Activated naive CD4-positive, alpha-beta T cell treated with anti-CD3 and anti-CD28 coated beads, Interleukin-2, amount 50 U/mL, for 72 hours (primary cell): Measurements from ENCODE around the gene TMEM245. TPM values are rescaled to one million over a fixed set of nuclear protein-coding genes. Genes with fewer than 3 reads are reported as not detected.

Experiments
- ATAC-seq, 2 donors: fragments of 150-1000 bp; cut with Tn5 transposase; 2 replicates each; pipeline ENCODE4 v1.10.0; 2021; ENCODE audit warnings: mild to moderate bottlenecking in 2 of 2, moderate library complexity in 2 of 2
- DNase-seq, 2 donors: peaks; one replicate each; pipeline ENCODE4 v3.0.0; 2021 to 2022; ENCODE audit warnings: low spot score in 2 of 2
- H3K27ac Mint-ChIP-seq, 2 donors: one replicate each; pipeline ENCODE4 v1.8.0; 2022; ENCODE audit warnings: mild to moderate bottlenecking in 2 of 2, mixed read lengths in 2 of 2
- H3K36me3 Mint-ChIP-seq, 2 donors: one replicate each; pipeline ENCODE4 v1.8.0; 2022; ENCODE audit warnings: mixed read lengths in 2 of 2
- H3K9me3 Mint-ChIP-seq, 2 donors: one replicate each; pipeline ENCODE4 v1.8.0; 2022; ENCODE audit warnings: mixed read lengths in 2 of 2
- total RNA-seq, 2 donors: library from RNA; stranded (reverse); gene quantifications; one replicate each; pipeline ENCODE4 v1.2.3, GENCODE V29; 2022

Gene TMEM245
- total RNA-seq, 2 donors from 2014 or later: 15.7 to 23.5 TPM

DNA sequence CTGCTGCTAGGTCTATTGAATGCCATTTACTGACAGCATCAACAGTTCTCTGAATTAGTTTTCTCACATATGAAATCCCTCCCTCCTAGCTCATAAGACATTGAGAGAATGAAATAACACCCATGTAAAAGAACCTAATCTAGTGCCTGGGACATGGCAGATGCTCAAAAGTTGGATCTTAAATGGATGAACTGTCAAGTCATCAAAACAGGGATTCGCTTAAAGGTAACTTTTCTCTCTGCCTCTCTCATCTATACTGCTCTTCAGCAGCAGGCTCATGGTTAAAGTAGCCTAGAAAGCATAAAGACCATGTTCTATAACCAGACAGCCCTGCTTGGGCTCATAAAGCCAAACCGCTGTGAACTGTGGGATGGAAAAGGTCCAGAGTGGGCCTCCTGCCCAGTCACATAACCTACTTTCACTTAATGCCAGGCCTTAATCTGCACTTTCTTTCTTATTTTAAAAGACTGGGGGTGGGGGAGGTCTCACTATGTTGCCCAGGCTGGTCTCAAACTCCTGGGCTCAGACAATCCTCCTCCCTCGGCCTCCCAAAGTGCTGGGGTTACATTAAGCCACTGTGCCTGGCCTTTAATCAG is 3.7 kb downstream of the TMEM245 start:
- ATAC-seq: no peak
- DNase-seq: no peak
- Mint-ChIP-seq H3K9me3 (no peaks in the 10 kb centered on the region), H3K27ac (no peak overlapping the region), H3K36me3 (peaks cover 21 to 34% of the 10 kb centered on the region in 2 donors)

DNA sequence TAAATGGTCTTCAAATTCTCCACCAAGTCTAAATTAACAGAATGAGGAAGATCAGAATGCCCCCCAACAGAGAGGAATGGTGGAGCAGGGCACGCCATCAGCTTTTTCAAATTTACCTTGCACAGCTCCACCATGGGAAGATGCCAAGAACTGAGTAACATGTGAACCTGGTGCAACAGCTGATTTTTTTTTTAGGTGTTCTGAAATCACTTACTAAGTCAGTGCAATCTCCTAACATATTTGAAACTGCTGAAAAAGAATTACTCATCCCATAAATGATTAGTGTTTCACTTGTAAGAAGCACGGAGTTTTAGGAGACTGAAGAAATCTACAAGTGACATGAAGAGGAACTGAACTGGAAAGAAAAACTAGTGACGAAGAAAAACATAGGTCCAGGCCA is 5.1 kb downstream of the TMEM245 start:
- peak; percentile 11 to 51 for ATAC-seq
- Mint-ChIP-seq H3K9me3 (no peaks in the 10 kb centered on the region), H3K27ac (peak overlapping the region; percentile 41 to 86), H3K36me3 (peaks cover 21 to 34% of the 10 kb centered on the region in 2 donors)
- DNase-seq: no peak

DNA sequence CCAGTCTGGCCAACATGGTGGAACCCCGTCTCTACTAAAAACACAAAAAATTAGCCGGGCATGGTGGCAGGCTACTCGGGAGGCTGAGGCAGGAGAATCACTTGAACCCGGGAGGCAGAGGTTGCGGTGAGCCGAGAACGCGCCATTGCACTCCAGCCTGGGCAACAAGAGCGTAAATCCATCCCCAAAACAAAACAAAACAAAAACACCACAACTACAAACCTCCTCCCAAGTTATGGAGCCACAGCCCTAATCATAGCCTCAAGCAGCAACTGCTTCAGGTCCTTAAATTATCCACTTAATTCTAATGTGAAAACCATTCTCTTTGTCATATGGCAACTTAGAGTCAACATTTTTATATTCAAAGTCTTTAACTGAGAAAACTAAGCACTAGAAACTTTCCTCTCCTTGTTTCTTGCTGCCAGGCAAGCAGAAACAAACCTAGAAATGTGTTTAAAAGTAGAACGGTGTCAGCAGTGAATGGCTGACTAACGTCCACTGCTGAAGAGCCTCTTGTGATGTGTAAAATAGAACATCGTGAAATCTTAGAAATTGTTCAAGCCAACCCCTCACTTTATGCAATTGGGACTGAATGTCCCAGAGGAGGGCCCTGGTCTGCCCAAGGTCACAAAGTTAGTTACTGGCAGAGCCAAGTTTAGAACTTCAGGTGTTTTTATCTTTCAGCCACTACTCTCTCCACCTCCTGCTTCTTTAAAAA is 5.7 kb downstream of the TMEM245 start:
- Mint-ChIP-seq H3K36me3 (peaks cover 20 to 34% of the 10 kb centered on the region in 2 donors), H3K27ac (peak overlapping the region in 1 of 2 donors; percentile 86), H3K9me3 (no peaks in the 10 kb centered on the region)
- ATAC-seq (no peak), DNase-seq (no peak)

DNA sequence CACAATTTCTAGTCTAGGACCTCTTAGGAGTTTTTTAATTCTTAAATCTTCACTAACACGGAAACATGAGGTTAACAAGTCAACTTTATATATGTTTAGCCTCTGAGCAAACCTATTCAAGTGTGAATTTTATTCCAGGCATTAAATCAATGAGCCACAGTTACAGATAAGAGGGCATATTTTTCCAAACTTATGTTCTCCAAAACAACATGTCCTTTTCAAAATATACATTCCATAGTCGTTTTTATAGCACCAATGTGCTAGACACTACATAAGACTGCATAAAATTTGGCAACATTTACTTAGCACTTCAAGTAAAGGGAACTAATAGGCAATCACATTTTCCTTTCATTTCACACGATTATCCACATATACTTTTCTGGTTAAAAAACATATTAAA is 6.5 kb downstream of the TMEM245 start:
- no peak for DNase-seq
- ATAC-seq: no peak
- no peaks in the 10 kb centered on the region for H3K9me3 Mint-ChIP-seq
- H3K36me3 Mint-ChIP-seq: peaks cover 12 to 29% of the 10 kb centered on the region in 2 donors
- no peak overlapping the region for H3K27ac Mint-ChIP-seq

DNA sequence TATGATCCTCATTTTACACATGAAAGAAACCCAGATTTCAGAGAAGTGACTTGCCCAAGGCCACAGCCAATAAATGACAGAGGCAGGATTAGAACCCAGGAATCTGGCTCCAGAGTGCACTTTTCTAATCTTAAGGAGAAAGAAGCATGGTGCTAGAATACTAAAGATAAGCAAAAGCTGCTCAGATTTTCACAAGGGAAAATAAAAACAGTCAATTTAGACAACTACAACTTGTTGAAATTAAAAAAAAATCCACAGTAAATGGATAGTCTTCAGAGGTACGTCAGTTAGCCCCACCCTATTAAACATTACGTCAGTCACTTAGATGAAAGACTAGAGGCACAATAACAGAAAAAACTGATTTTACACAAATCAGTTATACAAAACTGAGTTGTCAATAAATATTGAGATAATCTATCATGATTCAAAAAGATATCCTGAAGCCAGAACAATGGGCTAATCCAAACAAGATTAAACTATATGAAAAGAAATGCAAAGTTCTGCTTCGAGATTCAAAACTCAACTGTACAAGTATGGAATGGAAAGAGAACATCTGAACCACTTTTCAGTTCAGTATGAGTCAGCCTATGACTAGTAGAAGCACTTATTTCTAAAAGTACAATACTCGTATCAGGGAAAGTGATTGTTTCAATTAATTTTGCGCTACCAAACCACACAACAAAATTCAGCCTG is 9.3 kb downstream of the TMEM245 start:
- ATAC-seq (peak; percentile 80 to 81), DNase-seq (no peak)
- Mint-ChIP-seq H3K27ac (peak overlapping the region; percentile 88 to 89), H3K9me3 (no peaks in the 10 kb centered on the region), H3K36me3 (peaks cover 0 to 14% of the 10 kb centered on the region in 2 donors)

DNA sequence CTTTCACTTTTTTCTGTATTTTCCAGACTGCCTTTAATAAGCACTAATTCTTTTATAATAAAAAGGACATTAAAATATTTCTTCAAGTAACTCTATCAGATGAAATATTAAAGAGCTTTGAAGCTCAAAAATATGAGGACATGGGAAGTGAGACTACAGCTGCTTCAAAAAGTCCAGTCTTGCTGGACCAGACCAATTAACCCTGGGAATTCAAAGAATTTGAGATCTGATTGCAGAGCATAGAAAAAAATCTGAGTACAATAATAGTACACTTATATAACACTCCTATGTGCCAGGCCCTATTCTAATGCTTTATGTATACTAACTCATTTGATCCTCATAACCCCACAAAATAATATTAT is 9.8 kb downstream of the TMEM245 start:
- H3K9me3 Mint-ChIP-seq: no peaks in the 10 kb centered on the region
- DNase-seq: no peak
- H3K27ac Mint-ChIP-seq: peak overlapping the region; percentile 88 to 89
- ATAC-seq: no peak
- H3K36me3 Mint-ChIP-seq: peaks cover 0 to 20% of the 10 kb centered on the region in 2 donors

DNA sequence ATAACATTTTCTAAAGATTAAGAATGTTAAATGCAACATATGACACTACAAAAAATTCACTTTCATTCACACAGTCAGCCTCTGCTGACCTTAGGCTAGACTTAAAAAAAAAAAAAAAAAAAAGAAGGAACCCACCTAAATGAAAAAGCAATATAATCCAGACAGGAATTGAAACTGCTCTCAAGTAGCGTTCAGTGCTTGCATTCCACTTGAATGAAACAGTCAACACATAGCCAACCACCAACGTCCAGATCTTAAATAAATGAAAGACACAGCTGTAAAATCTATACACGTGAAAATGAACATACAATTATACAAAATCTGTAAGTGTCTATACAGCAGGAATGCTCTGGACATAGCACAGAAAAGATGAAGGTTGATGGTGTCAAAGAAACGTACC is 11.4 kb downstream of the TMEM245 start:
- Mint-ChIP-seq H3K9me3 (peaks cover 0 to 8% of the 10 kb centered on the region in 2 donors), H3K36me3 (peaks cover 8 to 23% of the 10 kb centered on the region in 2 donors), H3K27ac (peak overlapping the region; percentile 80 to 88)
- DNase-seq (no peak), ATAC-seq (no peak)

DNA sequence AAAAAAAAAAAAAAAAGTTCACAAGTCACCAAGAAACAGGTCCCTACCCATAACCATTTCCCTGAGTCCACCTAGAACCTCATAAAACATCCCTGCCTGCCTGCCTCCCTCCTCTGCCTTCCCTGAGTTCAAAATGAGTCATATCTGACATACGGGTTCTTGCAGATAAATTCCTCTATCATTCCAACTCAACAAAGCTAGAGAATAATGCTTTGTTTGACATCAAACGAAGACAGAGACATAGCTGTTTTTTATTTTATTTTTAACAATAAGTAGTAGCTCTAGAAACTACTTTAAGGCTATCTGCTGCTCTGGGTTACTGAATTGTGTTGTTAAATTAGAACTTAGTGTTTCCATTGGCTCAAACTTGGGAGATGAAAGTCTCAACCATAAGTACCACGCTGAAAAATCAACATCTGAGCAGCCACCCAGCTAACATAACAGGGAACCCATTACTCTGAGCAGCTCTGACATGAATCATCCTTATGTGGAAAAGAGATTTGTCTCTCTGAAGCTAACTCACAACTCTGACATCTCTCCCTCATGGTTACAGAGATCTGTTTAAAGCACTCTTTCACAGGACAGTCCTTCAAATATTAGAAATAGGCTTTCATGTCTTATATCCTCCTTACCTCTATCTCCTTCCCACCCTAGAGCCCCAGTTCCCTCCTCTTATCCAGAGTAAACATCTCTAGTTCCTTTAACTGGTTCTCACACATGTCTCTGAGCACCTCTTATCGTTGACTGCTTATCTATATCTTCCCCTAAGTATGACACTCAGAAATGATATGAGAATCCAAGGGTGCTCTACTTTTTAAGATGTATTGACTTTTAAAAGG is 12.1 kb downstream of the TMEM245 start:
- DNase-seq (no peak), ATAC-seq (peak; percentile 81 to 82)
- Mint-ChIP-seq H3K9me3 (peaks cover 0 to 14% of the 10 kb centered on the region in 2 donors), H3K27ac (peak overlapping the region; percentile 80 to 88), H3K36me3 (peaks cover 10 to 30% of the 10 kb centered on the region in 2 donors)

DNA sequence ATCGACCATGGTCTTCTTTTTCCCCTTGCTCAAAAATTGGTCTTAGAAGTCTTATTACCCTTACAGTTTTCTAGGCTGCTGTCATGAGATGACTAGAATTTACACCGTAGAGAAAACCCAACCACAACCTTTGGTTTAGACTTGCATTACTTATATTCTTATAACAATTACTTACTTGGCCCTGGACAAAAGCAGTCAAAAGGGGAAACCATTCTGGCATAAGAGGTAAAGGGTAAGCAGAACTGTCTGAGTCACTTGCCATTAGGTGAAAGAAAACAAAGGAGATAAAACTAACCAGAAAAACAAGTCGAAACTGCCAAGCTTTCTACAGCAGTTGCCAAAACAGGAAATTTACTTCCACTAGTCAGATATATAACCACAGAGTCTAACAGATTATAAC is 17.9 kb downstream of the TMEM245 start:
- Mint-ChIP-seq H3K9me3 (peaks cover 0 to 14% of the 10 kb centered on the region in 2 donors), H3K36me3 (peaks cover 10 to 45% of the 10 kb centered on the region in 2 donors), H3K27ac (peak overlapping the region; percentile 74 to 96)
- DNase-seq (no peak), ATAC-seq (peak; percentile 89 to 92)

DNA sequence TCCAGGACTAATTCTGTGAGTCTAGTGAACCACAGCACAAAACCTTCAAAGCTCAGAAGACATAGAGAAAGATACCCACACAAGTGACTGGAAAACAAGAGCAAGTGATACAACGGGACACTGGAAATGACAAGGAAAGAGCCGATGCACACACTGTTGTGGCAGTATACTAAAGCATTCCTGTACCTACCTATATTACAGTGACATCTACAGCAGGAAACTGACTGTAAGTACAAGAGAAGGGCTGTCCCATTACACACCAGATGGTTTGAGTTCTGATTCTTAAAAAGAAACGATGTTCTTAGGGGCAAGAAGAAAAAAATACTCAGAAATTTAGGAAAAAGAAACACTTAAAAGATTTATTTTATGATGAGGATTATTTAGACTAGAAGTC is 18.5 kb downstream of the TMEM245 start:
- ATAC-seq (peak; percentile 62 to 63), DNase-seq (no peak)
- Mint-ChIP-seq H3K9me3 (peaks cover 0 to 14% of the 10 kb centered on the region in 2 donors), H3K27ac (peak overlapping the region; percentile 74 to 96), H3K36me3 (peaks cover 10 to 45% of the 10 kb centered on the region in 2 donors)

DNA sequence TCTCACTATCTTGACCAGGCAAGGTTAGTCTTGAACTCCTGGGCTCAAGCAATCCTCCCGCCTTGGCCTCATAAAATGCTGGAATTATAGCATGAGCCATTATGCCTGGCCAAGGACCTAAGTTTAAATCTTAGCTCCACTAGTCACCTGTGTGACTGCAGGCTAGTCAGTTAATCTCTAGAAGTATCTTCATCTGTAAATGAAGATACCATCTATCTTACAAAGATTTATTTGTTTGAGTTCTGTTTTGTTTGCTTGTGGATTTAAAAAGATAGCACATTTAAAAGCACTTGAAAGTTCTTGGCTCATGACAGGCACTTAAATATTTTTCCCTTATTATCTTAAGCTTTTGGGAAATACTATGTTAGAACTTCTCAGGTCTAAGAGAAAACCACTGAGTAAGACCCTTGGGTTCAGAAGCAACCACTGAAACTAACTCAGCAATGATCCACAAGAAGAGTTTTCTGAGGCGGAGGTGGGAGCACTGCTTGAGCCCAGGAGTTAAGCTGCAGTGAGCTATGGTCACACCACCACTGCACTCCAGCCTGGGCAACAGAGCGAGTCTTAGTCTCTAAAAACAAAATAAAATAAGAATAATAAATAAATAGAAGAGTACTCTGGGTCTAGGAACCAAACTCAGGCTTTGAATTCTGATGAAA is 19.1 kb downstream of the TMEM245 start:
- peak overlapping the region; percentile 74 to 96 for H3K27ac Mint-ChIP-seq
- DNase-seq (no peak), ATAC-seq (peak; percentile 16 to 31)
- H3K9me3 Mint-ChIP-seq: peaks cover 0 to 14% of the 10 kb centered on the region in 2 donors
- H3K36me3 Mint-ChIP-seq: peaks cover 10 to 48% of the 10 kb centered on the region in 2 donors

DNA sequence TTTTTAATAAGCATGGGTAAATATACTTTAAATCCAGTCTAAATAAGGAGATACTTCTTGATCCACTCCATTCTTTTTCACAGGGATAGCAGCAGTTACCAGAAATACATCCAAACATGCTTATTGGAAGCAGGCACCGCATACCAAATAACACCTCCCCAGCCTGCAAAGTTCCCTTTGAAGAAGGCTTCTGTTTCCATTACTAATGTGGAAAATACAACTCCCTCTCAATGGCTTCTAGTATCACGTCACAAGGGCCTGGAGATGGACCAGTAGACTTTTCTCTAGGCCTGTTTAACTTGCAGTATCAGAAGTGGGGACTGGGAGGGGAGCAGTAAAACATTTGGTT is 20.8 kb downstream of the TMEM245 start:
- Mint-ChIP-seq H3K36me3 (peaks cover 5 to 42% of the 10 kb centered on the region in 2 donors), H3K9me3 (peaks cover 0 to 11% of the 10 kb centered on the region in 2 donors), H3K27ac (peak overlapping the region; percentile 68 to 73)
- DNase-seq (no peak), ATAC-seq (peak in 1 of 2 donors; percentile 4)

DNA sequence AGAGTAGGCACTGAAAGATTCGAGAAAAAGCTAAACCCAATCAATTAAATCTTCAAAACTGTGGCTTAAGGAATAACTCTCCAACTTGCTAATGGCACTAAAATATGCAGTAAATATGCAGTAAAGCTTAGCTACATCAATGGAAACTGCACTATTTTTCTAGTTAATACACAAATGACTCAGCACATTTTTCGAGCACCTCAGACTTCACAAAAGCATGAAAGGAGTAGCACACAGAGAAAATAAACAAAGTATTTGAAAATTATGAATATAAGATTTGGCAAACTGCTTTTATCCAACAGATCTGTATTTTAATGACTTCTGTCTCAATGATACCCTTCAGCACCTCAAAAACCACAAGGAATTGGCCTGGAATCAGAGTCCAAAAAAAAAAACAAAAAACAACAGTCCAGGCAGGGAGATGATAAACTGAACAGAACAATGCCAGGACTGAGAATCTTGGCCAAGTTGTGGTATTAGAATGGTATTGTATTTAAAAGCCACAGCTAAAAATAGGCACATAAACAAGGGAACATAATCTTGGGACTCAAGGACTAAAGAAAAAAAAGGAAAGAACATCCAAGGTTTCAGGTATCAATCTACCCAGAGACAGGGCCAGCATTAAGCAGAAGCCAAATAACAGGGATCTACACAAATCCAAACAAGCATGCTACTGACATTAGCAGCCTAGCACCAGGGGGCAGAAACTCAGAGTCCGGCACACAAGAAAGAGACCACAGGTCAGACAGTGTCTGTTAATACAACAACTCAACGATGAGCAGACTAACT is 21.4 kb downstream of the TMEM245 start:
- Mint-ChIP-seq H3K27ac (peak overlapping the region; percentile 68 to 91), H3K9me3 (peaks cover 0 to 7% of the 10 kb centered on the region in 2 donors), H3K36me3 (peaks cover 2 to 42% of the 10 kb centered on the region in 2 donors)
- DNase-seq: no peak
- ATAC-seq: no peak

DNA sequence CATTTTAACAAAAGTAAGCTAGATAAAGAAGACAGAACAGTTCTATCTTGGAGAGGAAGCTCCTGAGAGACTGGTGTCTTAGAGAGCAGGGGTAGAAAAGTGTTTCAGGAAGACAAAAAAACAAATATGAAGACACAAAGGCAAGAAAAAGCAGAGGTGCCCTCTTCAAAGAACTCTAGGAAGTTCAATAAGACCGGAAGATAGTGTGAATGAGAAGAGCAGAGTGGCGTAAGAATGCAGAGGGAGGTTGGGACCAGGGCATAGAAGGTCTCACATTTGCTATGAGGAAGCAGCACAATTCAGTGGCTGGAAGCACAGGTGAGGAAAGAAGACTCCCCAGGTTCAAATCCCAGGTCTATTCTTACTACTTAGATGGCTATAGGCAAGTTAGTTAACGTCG is 22.6 kb downstream of the TMEM245 start:
- no peak for DNase-seq
- Mint-ChIP-seq H3K27ac (peak overlapping the region; percentile 31 to 65), H3K36me3 (peaks cover 8 to 42% of the 10 kb centered on the region in 2 donors), H3K9me3 (no peaks in the 10 kb centered on the region)
- ATAC-seq: no peak

DNA sequence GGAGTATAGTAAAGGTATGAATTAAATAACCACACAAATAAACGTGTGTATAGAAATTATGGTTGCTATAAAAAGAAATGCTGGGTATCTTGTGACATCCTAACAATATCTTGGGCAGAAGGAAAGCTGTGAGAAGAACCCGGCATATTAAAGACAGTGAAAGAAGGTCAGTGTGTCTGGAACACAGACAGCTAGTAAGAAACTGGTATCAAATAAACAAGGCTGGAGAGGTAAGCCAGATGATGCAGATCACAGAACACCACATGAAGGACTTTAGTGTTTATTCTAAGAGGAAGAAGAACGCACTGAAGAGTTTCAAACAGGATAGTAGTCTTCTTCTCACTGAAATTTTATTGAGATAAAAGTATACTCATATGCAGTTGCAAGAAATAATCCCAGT is 24.4 kb downstream of the TMEM245 start:
- DNase-seq (no peak), ATAC-seq (no peak)
- Mint-ChIP-seq H3K36me3 (peaks cover 12 to 46% of the 10 kb centered on the region in 2 donors), H3K27ac (peak overlapping the region in 1 of 2 donors; percentile 10), H3K9me3 (no peaks in the 10 kb centered on the region)
